B cell (primary cell): Measurements from ENCODE around the gene FAM78B. TPM values are rescaled to one million over a fixed set of nuclear protein-coding genes. Genes with fewer than 3 reads are reported as not detected.

ENCODE experiments used
- ATAC-seq: fragments of 200-7000 bp; cut with Tn5 transposase; one replicate; pipeline ENCODE4 v1.10.0; 2021; ENCODE audit warnings: low read depth, mild to moderate bottlenecking, moderate number of reproducible peaks, moderate library complexity
- CTCF ChIA-PET: fragments of 350-600 bp; sonication (Branson Sonifier 250); formaldehyde crosslinking; loops from one replicate; lab custom pipeline; 2021; ENCODE audit warnings: antibody characterized with exemption, inconsistent platforms; lab: Charles Lee
- POLR2A ChIA-PET: fragments of 350-600 bp; sonication (Branson Sonifier 250); formaldehyde crosslinking; loops from one replicate; lab custom pipeline; 2021; ENCODE audit warnings: antibody characterized with exemption; lab: Charles Lee
- DNase-seq: peaks from one replicate; pipeline ENCODE4 v3.0.0; 2013
- H2AFZ ChIP-seq: 2 replicates; pipeline ENCODE4 v1.6.1; 2012; ENCODE audit warnings: mild to moderate bottlenecking, low read depth, low read length; ENCODE audit not compliant: insufficient read depth, poor library complexity, severe bottlenecking
- H3K27ac ChIP-seq, 2 donors: 1 replicate in 1 of 2; 2 replicates in 1 of 2; pipeline ENCODE4 v1.5.1; 2012 to 2013; ENCODE audit warnings: low read length in 2 of 2, mild to moderate bottlenecking in 2 of 2, moderate library complexity in 1 of 2
- H3K27me3 ChIP-seq, 4 experiments: fragments of 200-600 bp in 1 of 4; sonication (generic) in 1 of 4; replicated peaks in 1 of 4; 1 replicate in 2 of 4; 2 replicates in 2 of 4; pipeline versions ENCODE4 v1.6.1 to v1.7.0; 2013 to 2016; ENCODE audit warnings: low read length in 3 of 4, mild to moderate bottlenecking in 2 of 4, mixed read lengths in 1 of 4, moderate library complexity in 1 of 4; ENCODE audit not compliant: insufficient read depth in 4 of 4, control insufficient read depth in 3 of 4; ENCODE audit errors: control extremely low read depth in 1 of 4
- H3K36me3 ChIP-seq, 2 experiments: replicated peaks in 1 of 2; 1 replicate in 1 of 2; 2 replicates in 1 of 2; pipeline versions ENCODE4 v1.6.1 to v1.7.1; 2013; ENCODE audit warnings: low read length in 1 of 2; ENCODE audit not compliant: insufficient read depth in 2 of 2, control insufficient read depth in 1 of 2; ENCODE audit errors: control extremely low read depth in 1 of 2, extremely low read depth in 1 of 2
- H3K4me1 ChIP-seq, 2 donors: fragments of 200-600 bp in 1 of 2; sonication (generic) in 1 of 2; 1 replicate in 1 of 2; 2 replicates in 1 of 2; pipeline versions ENCODE4 v1.5.1 to v1.6.1; 2013 to 2017; ENCODE audit warnings: low read length in 2 of 2; ENCODE audit not compliant: control insufficient read depth in 2 of 2, insufficient read depth in 2 of 2
- H3K4me2 ChIP-seq: replicated peaks from 2 replicates; pipeline ENCODE3; 2012; ENCODE audit warnings: mild to moderate bottlenecking, low read depth, low read length; ENCODE audit not compliant: poor library complexity, severe bottlenecking
- H3K4me3 ChIP-seq, 5 experiments: fragments of 200-600 bp in 1 of 5; sonication (generic) in 1 of 5; 1 replicate in 3 of 5; 2 replicates in 2 of 5; pipeline versions ENCODE4 v1.5.1 to v1.7.0; 2011 to 2016; ENCODE audit warnings: low read length in 4 of 5, mild to moderate bottlenecking in 4 of 5, low read depth in 2 of 5, control low read depth in 1 of 5, moderate library complexity in 1 of 5; ENCODE audit not compliant: insufficient read depth in 1 of 5; ENCODE audit errors: control extremely low read depth in 1 of 5, extremely low read depth in 1 of 5
- H3K79me2 ChIP-seq: fragments of 200-600 bp; sonication (generic); one replicate; pipeline ENCODE4 v1.6.0; 2016; ENCODE audit warnings: low read length; ENCODE audit not compliant: control insufficient read depth, insufficient read depth
- H3K9ac ChIP-seq: fragments of 200-600 bp; sonication (generic); 2 replicates; pipeline ENCODE4 v1.6.1; 2017; ENCODE audit warnings: mild to moderate bottlenecking, low read length, moderate library complexity
- H3K9me3 ChIP-seq, 3 donors: one replicate each; pipeline versions ENCODE4 v1.6.1 to v1.7.1; 2013; ENCODE audit warnings: low read length in 2 of 3; ENCODE audit not compliant: control insufficient read depth in 2 of 3, insufficient read depth in 1 of 3; ENCODE audit errors: control extremely low read depth in 1 of 3
- H4K20me1 ChIP-seq: 2 replicates; pipeline ENCODE4 v1.6.0; 2012; ENCODE audit warnings: mild to moderate bottlenecking, low read length; ENCODE audit not compliant: insufficient read depth, control insufficient read depth, poor library complexity, severe bottlenecking
- H3K27ac Mint-ChIP-seq: one replicate; pipeline ENCODE4 v1.8.0; 2021; ENCODE audit warnings: mixed read lengths
- H3K27me3 Mint-ChIP-seq: one replicate; pipeline ENCODE4 v1.8.0; 2021; ENCODE audit warnings: mixed read lengths
- H3K4me1 Mint-ChIP-seq: one replicate; pipeline ENCODE4 v1.8.0; 2021; ENCODE audit warnings: mixed read lengths
- H3K4me3 Mint-ChIP-seq: one replicate; pipeline ENCODE4 v1.8.0; 2021; ENCODE audit warnings: mixed read lengths
- H3K9me3 Mint-ChIP-seq: one replicate; pipeline ENCODE4 v1.8.0; 2022; ENCODE audit warnings: mixed read lengths; ENCODE audit not compliant: insufficient read depth
- CTCF ChIP-seq: fragments of 200-600 bp; IDR thresholded peaks from one replicate; pipeline ENCODE4 v1.8.0; 2022; ENCODE audit warnings: antibody characterized with exemption, mild to moderate bottlenecking
- EZH2 ChIP-seq: IDR thresholded peaks from 2 replicates; pipeline ENCODE4 v1.6.1; 2012; ENCODE audit warnings: borderline replicate concordance, low read depth, mild to moderate bottlenecking, moderate library complexity, low read length; ENCODE audit not compliant: insufficient read depth, poor library complexity, severe bottlenecking
- WGBS: methylation state at CpG from one replicate; pipeline ENCODE4 v1.1.5; 2013; ENCODE audit warnings: missing lambda C conversion rate; ENCODE audit not compliant: insufficient coverage; 5-methylcytosine and 5-hydroxymethylcytosine counted together
- intact Hi-C: fragments of 100-400 bp; cut with micrococcal nuclease; formaldehyde crosslinking; loops from one replicate; pipeline ENCODE4 v1.10.0; 2022
- polyA plus RNA-seq: library from polyadenylated mRNA; depleted of rRNA; stranded (reverse); fragments of >200 nt; gene quantifications from 2 replicates; pipeline ENCODE4 v1.2.3, GENCODE V29; 2012
- total RNA-seq, 2 donors: library from RNA; stranded (reverse); fragments of 120-200 nt in 1 of 2; gene quantifications; 1 replicate in 1 of 2; 2 replicates in 1 of 2; pipeline versions ENCODE4 v1.2.3 to v1.2.4, GENCODE V29; 2013 to 2022

The FAM78B gene
- total and polyA plus RNA-seq, 2 donors (not counting 1 experiment from before 2014, with no cell fraction given) = 0.22 to 0.81 TPM

DNA sequence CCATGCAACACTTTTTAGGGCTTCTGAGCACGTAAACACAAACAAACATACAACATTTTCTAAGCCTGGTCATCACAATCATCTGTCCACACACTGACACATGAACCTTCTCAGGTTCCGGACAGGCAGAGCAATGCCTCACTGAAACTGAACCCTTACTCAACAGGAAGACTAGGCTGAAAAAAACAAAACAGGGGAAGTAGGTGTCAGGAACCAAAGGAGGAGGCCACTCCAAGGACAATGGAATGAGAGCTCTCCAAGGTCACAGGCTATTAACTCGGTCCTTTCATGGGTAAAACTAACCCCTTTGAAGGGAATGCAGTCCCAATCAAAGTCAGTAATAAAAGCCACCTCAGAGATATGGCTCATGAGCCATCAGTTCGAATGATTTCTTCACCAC lies 76.6 kb downstream of the FAM78B start:
- POLR2A ChIA-PET = no interaction called here
- Mint-ChIP-seq H3K4me1 (no peaks in the 10 kb centered on the region), H3K9me3 (no peaks in the 10 kb centered on the region), H3K4me3 (no peak overlapping the region), H3K27me3 (peaks cover 7% of the 10 kb centered on the region), H3K27ac (no peak overlapping the region)
- TF ChIP-seq EZH2 (no peak), CTCF (no peak)
- H3K9me3 ChIP-seq = peaks cover 0 to 7% (median 0%) of the 10 kb centered on the region in 3 donors
- DNase-seq (no peak), ATAC-seq (no peak)
- H3K9ac ChIP-seq = no peak overlapping the region
- no peaks in the 10 kb centered on the region for H3K79me2 ChIP-seq
- WGBS = 53% methylated on average over 4 of the region's 4 CpGs
- CTCF ChIA-PET = no interaction called here
- no peaks in the 10 kb centered on the region for H3K36me3 ChIP-seq
- no peak overlapping the region for H3K4me2 ChIP-seq
- no peaks in the 10 kb centered on the region for H3K27me3 ChIP-seq
- no peaks in the 10 kb centered on the region for H3K4me1 ChIP-seq
- intact Hi-C loops = no loop called here
- H4K20me1 ChIP-seq = no peaks in the 10 kb centered on the region
- H2AFZ ChIP-seq = no peak overlapping the region
- no peak overlapping the region for H3K4me3 ChIP-seq
- H3K27ac ChIP-seq = no peak overlapping the region

DNA sequence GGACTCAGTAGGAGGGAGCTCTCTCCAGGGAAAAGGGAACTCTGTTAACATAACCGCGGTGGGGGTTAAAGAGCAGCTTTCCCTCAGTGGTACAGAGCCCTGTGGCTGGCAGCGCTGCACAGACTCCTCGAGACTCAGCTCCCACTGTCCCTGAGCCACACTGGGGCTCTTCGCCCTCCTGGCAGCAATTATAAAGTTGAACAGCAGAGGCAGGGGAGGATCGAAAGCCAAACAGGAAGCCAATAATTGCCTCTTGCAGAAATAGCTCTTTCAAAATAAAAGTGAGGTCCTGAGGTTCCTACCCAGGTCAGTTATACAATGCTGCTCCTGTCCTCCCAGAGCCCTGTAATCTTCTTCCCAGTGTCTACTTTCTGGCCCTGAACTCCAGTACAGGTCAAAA lies 77.0 kb downstream of the FAM78B start:
- intact Hi-C loops = no loop called here
- TF ChIP-seq EZH2 = no peak
- no peak for TF ChIP-seq CTCF
- Histone ChIP-seq H3K9ac (no peak overlapping the region), H2AFZ (no peak overlapping the region), H3K4me3 (no peak overlapping the region), H3K36me3 (no peaks in the 10 kb centered on the region), H3K27ac (no peak overlapping the region), H4K20me1 (no peaks in the 10 kb centered on the region), H3K9me3 (peaks cover 0 to 7% (median 0%) of the 10 kb centered on the region in 3 donors), H3K4me2 (no peak overlapping the region), H3K79me2 (no peaks in the 10 kb centered on the region), H3K27me3 (no peaks in the 10 kb centered on the region), H3K4me1 (no peaks in the 10 kb centered on the region)
- WGBS = 15% methylated on average over 5 of the region's 6 CpGs
- H3K27ac Mint-ChIP-seq = no peak overlapping the region
- POLR2A ChIA-PET = no interaction called here
- CTCF ChIA-PET = no interaction called here
- ATAC-seq (no peak), DNase-seq (no peak)
- H3K4me3 Mint-ChIP-seq = no peak overlapping the region
- H3K4me1 Mint-ChIP-seq = no peaks in the 10 kb centered on the region
- H3K27me3 Mint-ChIP-seq = peaks cover 3% of the 10 kb centered on the region
- H3K9me3 Mint-ChIP-seq = no peaks in the 10 kb centered on the region
